Left colon (tissue), 2 donors: ENCODE data around the gene MPP1. TPM values are rescaled to one million over a fixed set of nuclear protein-coding genes. Genes with fewer than 3 reads are reported as not detected.

ENCODE experiments used
- ATAC-seq: fragments of 200-7000 bp; cut with Tn5 transposase; one replicate; pipeline ENCODE4 v1.9.1; 2020; ENCODE audit warnings: mild to moderate bottlenecking, moderate library complexity
- DNase-seq, 2 donors: peaks; one replicate each; pipeline ENCODE4 v3.0.0-alpha.2; 2020
- intact Hi-C, 2 donors: fragments of 100-400 bp; cut with DNase I in 1 of 2; cut with micrococcal nuclease in 1 of 2; formaldehyde crosslinking; loops; one replicate each; pipeline versions ENCODE4 v1.11.2 to v1.14.0; 2022; cut with DNase I, micrococcal nuclease
- total RNA-seq, 2 donors: library from RNA; stranded (reverse); fragmentation: NEBNext Ultra II Directional; extraction: Animal tissue kit (Norgen Biotek cat#: 25700); gene quantifications; one replicate each; pipeline ENCODE4 v1.2.1, GENCODE V29; 2021
- donor health status: DM: no; HTN: no; CAD: no.
- donor health status: DM: yes; HTN: yes; CAD: no.

Gene MPP1
- total RNA-seq, 2 donors from 2014 or later: 24.6 to 26.9 TPM

- no peak for ATAC-seq
- DNase-seq: no peak
- intact Hi-C loops: no loop called here
Observed at GRCh38 chrX:154784149-154784995, 20.9 kb downstream of the MPP1 start.

- ATAC-seq: no peak
Observed at GRCh38 chrX:154780968-154781367, 24.3 kb downstream of the MPP1 start.

GRCh38 chrX:154779261-154779660 is 26.0 kb downstream of the MPP1 start:
- intact Hi-C loops: no loop called here
- ATAC-seq (no peak), DNase-seq (no peak)

More at GRCh38 chrX:154780968-154781367, 24.3 kb downstream of the MPP1 start:
- intact Hi-C loops: no loop called here
- no peak for DNase-seq

- intact Hi-C loops: no loop called here
- ATAC-seq (no peak), DNase-seq (no peak)
Observed at GRCh38 chrX:154776753-154777152, 28.5 kb downstream of the MPP1 start.

- intact Hi-C loops: no loop called here
- peak; percentile 37 for ATAC-seq
- DNase-seq: no peak
Observed at GRCh38 chrX:154775419-154776349, 29.6 kb downstream of the MPP1 start.

GRCh38 chrX:154774622-154775021 is 30.7 kb downstream of the MPP1 start:
- intact Hi-C loops: no loop called here
- DNase-seq (no peak), ATAC-seq (no peak)

GRCh38 chrX:154762537-154763296 is 42.6 kb downstream of the MPP1 start, which contains the start of gene DKC1:
Gene DKC1 (plus strand): TSS chrX:154762864. CDS start chrX:154762966, 102 bp downstream.
- peak; percentile 95 for ATAC-seq
- intact Hi-C loops: no loop called here
- DNase-seq: peak; percentile 95 to 96

- no peak for ATAC-seq
- intact Hi-C loops: no loop called here
- DNase-seq: peak in 1 of 2 donors; percentile 45
Observed at GRCh38 chrX:154761977-154762536, 43.2 kb downstream of the MPP1 start.

- DNase-seq (no peak), ATAC-seq (no peak)
- intact Hi-C loops: no loop called here
Observed at GRCh38 chrX:154758696-154759095, 46.6 kb downstream of the MPP1 start.

- intact Hi-C loops: no loop called here
- ATAC-seq: no peak
- no peak for DNase-seq
Observed at GRCh38 chrX:154751669-154752271, 53.5 kb downstream of the MPP1 start.

GRCh38 chrX:154751203-154751668 is 54.0 kb downstream of the MPP1 start:
- no peak for ATAC-seq
- DNase-seq: peak in 1 of 2 donors; percentile 16

GRCh38 chrX:154750301-154751202 is 54.7 kb downstream of the MPP1 start, which contains the start of gene GAB3:
Gene GAB3 (minus strand): TSS chrX:154751077. CDS start chrX:154751025, 52 bp downstream.
- DNase-seq (peak in 1 of 2 donors; percentile 51), ATAC-seq (peak; percentile 79)
- intact Hi-C loops: no loop called here

More at GRCh38 chrX:154751203-154751668, 54.0 kb downstream of the MPP1 start:
- intact Hi-C loops: no loop called here

GRCh38 chrX:154749856-154750255 is 55.4 kb downstream of the MPP1 start:
- intact Hi-C loops: no loop called here
- DNase-seq (no peak), ATAC-seq (no peak)

GRCh38 chrX:154748712-154749339 is 56.5 kb downstream of the MPP1 start:
- intact Hi-C loops: no loop called here
- ATAC-seq (peak; percentile 73), DNase-seq (no peak)

GRCh38 chrX:154742613-154743012 is 62.7 kb downstream of the MPP1 start:
- intact Hi-C loops: no loop called here
- ATAC-seq: no peak

GRCh38 chrX:154739952-154740465 is 65.3 kb downstream of the MPP1 start:
- intact Hi-C loops: no loop called here
- ATAC-seq: no peak

More at GRCh38 chrX:154742613-154743012, 62.7 kb downstream of the MPP1 start:
- DNase-seq: no peak

More at GRCh38 chrX:154739952-154740465, 65.3 kb downstream of the MPP1 start:
- DNase-seq: no peak
